Measurements from ENCODE around the gene NUP62. TPM values are rescaled to one million over a fixed set of nuclear protein-coding genes. Genes with fewer than 3 reads are reported as not detected.

The NUP62 gene
- total RNA-seq, 1 donor from 2014 or later, result 36.5 TPM

DNA sequence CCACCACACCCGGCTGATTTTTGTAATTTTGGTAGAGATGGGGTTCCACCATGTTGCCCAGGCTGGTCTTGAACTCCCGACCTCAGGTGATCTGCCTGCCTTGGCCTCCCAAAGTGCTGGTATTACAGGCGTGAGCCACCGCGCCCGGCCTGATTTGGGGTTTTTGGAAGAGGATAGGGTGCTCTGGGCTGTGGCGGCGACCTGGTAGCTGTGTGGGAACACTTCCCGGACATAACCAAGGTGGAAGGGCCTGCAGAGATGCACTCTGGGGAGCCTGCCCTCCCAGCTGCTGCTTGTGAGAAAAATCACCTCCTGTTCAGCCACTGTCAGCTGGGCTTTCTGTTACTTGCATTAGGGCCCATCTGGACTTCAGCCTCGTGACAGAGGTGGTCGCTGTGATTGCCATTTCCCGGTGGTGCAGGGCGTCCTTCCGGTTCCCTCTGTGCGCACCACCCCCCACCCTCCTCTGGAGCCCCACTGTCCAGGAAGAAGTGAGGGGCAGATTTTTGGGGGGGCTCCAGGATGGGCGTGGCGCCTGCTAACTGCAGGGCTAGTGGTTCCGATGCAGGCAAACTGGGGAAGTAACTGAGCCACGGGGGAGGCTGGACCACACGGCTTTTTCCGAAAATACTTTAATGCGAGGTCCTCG is 40.1 kb downstream of the NUP62 start:
- peaks cover 29% of the 10 kb centered on the region for H3K36me3 ChIP-seq
- no peak for TF ChIP-seq CTCF (IDR thresholded peaks at IDR 0.05)
- intact Hi-C loops (cut with DNase I), result no loop called here
- DNase-seq, result no peak
- no peak overlapping the region for H3K27ac ChIP-seq
- H3K27me3 ChIP-seq (ENCODE audit: low read depth), result peaks cover 3% of the 10 kb centered on the region
- H3K4me1 ChIP-seq, result peaks cover 10% of the 10 kb centered on the region
- H3K4me3 ChIP-seq, result no peak overlapping the region
- ATAC-seq, result no peak
- no peaks in the 10 kb centered on the region for H3K9me3 ChIP-seq

DNA sequence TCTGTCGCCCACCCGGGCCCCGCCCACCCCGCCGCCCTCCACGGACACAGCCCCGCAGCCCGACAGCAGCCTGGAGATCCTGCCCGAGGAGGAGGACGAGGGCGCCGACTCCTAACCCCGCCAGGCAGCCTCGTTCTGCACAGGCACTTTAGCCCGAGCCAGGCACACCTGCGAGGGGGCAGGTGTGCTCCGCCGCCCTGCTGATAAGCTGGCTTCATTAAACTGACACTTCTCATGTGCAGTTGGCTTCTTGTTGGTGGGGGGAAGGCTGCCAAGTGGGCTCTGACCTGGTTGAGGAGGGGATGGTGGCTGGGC is 40.8 kb downstream of the NUP62 start:
- Histone ChIP-seq H3K9me3 (no peaks in the 10 kb centered on the region), H3K27ac (no peak overlapping the region), H3K27me3 (ENCODE audit: low read depth) (peaks cover 3% of the 10 kb centered on the region), H3K4me1 (peaks cover 10% of the 10 kb centered on the region), H3K36me3 (peaks cover 36% of the 10 kb centered on the region), H3K4me3 (no peak overlapping the region)
- ATAC-seq (no peak), DNase-seq (no peak)
- no peak for TF ChIP-seq CTCF (IDR thresholded peaks at IDR 0.05)
- intact Hi-C loops (cut with DNase I), result no loop called here

DNA sequence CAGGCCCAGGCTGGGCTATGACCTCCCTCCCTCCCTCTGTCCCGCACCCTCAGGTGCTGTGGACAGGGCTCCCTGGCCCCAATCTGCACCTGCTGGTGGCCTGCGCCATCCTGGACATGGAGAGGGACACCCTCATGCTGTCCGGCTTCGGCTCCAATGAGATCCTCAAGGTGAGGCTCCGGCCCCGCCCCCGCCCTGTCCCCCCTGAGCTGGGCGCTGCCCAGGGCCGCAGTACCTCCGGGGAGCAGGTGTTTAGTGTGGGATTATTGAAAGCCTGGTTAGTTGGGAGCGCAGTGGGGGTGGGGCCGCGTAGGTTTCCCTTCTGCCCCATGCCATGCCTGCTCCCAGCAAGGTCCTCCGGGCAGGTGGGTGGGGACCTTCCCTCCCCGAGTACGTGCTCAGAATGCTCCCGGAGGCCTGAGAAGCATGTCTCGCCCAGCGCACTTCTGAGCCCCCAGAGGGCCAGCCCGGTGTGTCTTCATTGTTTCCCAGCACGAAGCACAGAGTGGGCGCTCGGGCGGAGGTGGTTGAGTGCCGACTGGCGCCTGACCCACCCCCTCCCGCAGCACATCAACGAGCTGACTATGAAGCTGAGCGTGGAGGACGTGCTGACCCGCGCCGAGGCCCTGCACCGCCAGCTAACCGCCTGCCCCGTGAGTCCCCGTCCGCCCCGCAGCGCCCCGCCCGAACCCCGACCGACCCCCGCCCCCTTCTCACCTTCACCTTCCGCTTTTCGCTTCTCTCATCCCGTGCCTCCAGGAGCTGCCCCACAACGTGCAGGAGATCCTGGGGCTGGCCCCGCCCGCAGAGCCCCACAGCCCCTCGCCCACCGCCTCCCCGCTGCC is 41.4 kb downstream of the NUP62 start:
- Histone ChIP-seq H3K9me3 (no peaks in the 10 kb centered on the region), H3K4me1 (peaks cover 10% of the 10 kb centered on the region), H3K27ac (no peak overlapping the region), H3K4me3 (no peak overlapping the region), H3K36me3 (peaks cover 41% of the 10 kb centered on the region), H3K27me3 (ENCODE audit: low read depth) (peaks cover 3% of the 10 kb centered on the region)
- TF ChIP-seq CTCF (IDR thresholded peaks at IDR 0.05), result no peak
- DNase-seq (no peak), ATAC-seq (no peak)
- intact Hi-C loops (cut with DNase I), result no loop called here

DNA sequence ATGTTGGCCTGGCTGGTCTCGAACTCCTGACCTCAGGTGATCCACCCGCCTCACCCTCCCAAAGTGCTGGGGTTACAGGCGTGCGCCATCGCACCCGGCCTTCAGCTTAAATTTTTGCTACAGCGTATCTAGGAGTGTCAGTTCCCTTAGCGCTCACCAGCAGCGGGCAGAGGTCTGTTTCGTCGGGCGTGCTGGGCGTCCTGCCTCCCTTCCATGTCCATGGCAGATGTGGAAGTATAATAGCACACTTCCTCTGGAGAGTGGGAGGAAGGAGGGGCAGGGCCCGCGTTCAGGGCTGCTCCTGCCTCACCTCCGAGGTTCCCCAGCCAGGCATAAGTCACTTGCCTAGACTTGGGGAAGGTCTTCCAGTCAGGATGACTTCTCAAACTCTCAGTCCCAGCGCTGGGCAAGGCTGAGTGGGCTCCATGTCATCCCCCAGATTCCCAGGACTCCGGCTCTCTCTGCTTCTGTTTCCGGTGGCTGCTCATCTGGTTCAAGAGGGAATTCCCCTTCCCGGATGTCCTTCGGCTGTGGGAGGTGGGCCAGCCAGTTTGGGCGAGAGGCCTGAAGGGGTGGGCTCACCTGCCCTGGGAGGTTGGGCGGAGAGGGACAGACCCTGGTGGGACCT is 42.2 kb downstream of the NUP62 start:
- no peak for DNase-seq

GRCh38 chr19:49884760-49885159 is 44.5 kb downstream of the NUP62 start:
- no peaks in the 10 kb centered on the region for H3K27me3 ChIP-seq (ENCODE audit: low read depth)
- H3K9me3 ChIP-seq, result no peaks in the 10 kb centered on the region
- DNase-seq, result no peak
- intact Hi-C loops (cut with DNase I), result no loop called here
- H3K36me3 ChIP-seq, result peaks cover 73% of the 10 kb centered on the region
- peaks cover 2% of the 10 kb centered on the region for H3K4me1 ChIP-seq
- no peak for TF ChIP-seq CTCF (IDR thresholded peaks at IDR 0.05)
- no peak overlapping the region for H3K4me3 ChIP-seq
- H3K27ac ChIP-seq, result no peak overlapping the region
- no peak for ATAC-seq

More for the DNA sequence above, 42.2 kb downstream of the NUP62 start:
- no peak overlapping the region for H3K27ac ChIP-seq
- H3K27me3 ChIP-seq (ENCODE audit: low read depth), result peaks cover 3% of the 10 kb centered on the region
- no peaks in the 10 kb centered on the region for H3K9me3 ChIP-seq
- H3K36me3 ChIP-seq, result peaks cover 49% of the 10 kb centered on the region
- H3K4me3 ChIP-seq, result no peak overlapping the region
- H3K4me1 ChIP-seq, result peaks cover 10% of the 10 kb centered on the region
- intact Hi-C loops (cut with DNase I), result no loop called here
- TF ChIP-seq CTCF (IDR thresholded peaks at IDR 0.05), result no peak
- ATAC-seq, result no peak

Data from lower lobe of right lung (tissue), 2 donors.